SIG-M5 treated with dmso at 0.1 percent for 504 hours (cell line): ENCODE data around the gene MLPH.

ENCODE experiments used
- DNase-seq: peaks from one replicate; lab custom pipeline; 2025; ENCODE audit not compliant: unreplicated experiment; lab: John Stamatoyannopoulos, UW

The MLPH gene

GRCh38 chr2:237599465-237600110 lies 112.5 kb downstream of the MLPH start:
- no peak for DNase-seq

GRCh38 chr2:237600205-237600846 lies 113.3 kb downstream of the MLPH start:
- DNase-seq: no peak

GRCh38 chr2:237601453-237602116 lies 114.5 kb downstream of the MLPH start:
- no peak for DNase-seq

GRCh38 chr2:237602409-237602808 lies 115.4 kb downstream of the MLPH start:
- DNase-seq: no peak

GRCh38 chr2:237603049-237603717 lies 116.1 kb downstream of the MLPH start:
- no peak for DNase-seq

GRCh38 chr2:237603718-237604362 lies 116.8 kb downstream of the MLPH start:
- DNase-seq: no peak

GRCh38 chr2:237604391-237604790 lies 117.3 kb downstream of the MLPH start:
- DNase-seq: no peak
